HuH-7 (cell line): ENCODE measurements around the gene M1AP.
"Not testable (repeated sequence)": the region's sequence is repeated elsewhere in the genome, so short reads cannot be mapped to it uniquely, and the experiment has no call there.

Source experiments
- DNase-seq: peaks from one replicate; pipeline ENCODE4 v3.0.0; 2011; ENCODE audit warnings: low spot score

M1AP gene

GRCh38 chr2:74653985-74654882, 6.1 kb upstream of the M1AP start, which contains the start of gene SEMA4F:
SEMA4F (plus strand) TSS chr2:74654247; CDS start chr2:74654377, 130 bp downstream.
- peak; percentile 95 for DNase-seq

GRCh38 chr2:74653589-74653984, 5.5 kb upstream of the M1AP start:
- no peak for DNase-seq

GRCh38 chr2:74646834-74647482, 1.2 kb downstream of the M1AP start:
- no peak for DNase-seq

GRCh38 chr2:74646201-74646600, 1.9 kb downstream of the M1AP start:
- DNase-seq: no peak

- DNase-seq: no peak
These were observed 2.8 kb downstream of the M1AP start for GRCh38 chr2:74645344-74645743.

- no peak for DNase-seq
These were observed 8.6 kb downstream of the M1AP start for GRCh38 chr2:74639550-74639949.

GRCh38 chr2:74632939-74633312, 15.2 kb downstream of the M1AP start:
- no peak for DNase-seq

GRCh38 chr2:74632209-74632938, 15.8 kb downstream of the M1AP start:
- no peak for DNase-seq

GRCh38 chr2:74630454-74630853, 17.7 kb downstream of the M1AP start:
- not testable (repeated sequence) for DNase-seq

- no peak for DNase-seq
These were observed 19.5 kb downstream of the M1AP start for GRCh38 chr2:74628538-74629105.

GRCh38 chr2:74625658-74626425, 22.3 kb downstream of the M1AP start:
- DNase-seq: no peak

- no peak for DNase-seq
These were observed 27.5 kb downstream of the M1AP start for GRCh38 chr2:74620671-74621070.

- DNase-seq: no peak
These were observed 28.4 kb downstream of the M1AP start for GRCh38 chr2:74619651-74620297.

- DNase-seq: no peak
These were observed 29.6 kb downstream of the M1AP start for GRCh38 chr2:74618410-74619083.

- DNase-seq: no peak
These were observed 31.0 kb downstream of the M1AP start for GRCh38 chr2:74617122-74617521.

- DNase-seq: no peak
These were observed 41.2 kb downstream of the M1AP start for GRCh38 chr2:74606927-74607326.

GRCh38 chr2:74603282-74604000, 44.7 kb downstream of the M1AP start:
- no peak for DNase-seq

GRCh38 chr2:74602586-74603281, 45.4 kb downstream of the M1AP start:
- DNase-seq: no peak

- DNase-seq: no peak
These were observed 48.5 kb downstream of the M1AP start for GRCh38 chr2:74599676-74600075.
